Activated T-cell treated with anti-CD3 and anti-CD28 coated beads for 48 hours (primary cell): Measurements from ENCODE around the gene SLC26A9.
"Not testable (repeated sequence)": the region's sequence is repeated elsewhere in the genome, so short reads cannot be mapped to it uniquely, and the experiment has no call there.

Experiments
- DNase-seq: peaks from one replicate; pipeline ENCODE4 v3.0.0-alpha.2; 2020; ENCODE audit warnings: low read depth

Gene SLC26A9

GRCh38 chr1:205891481-205891880 lies 51.8 kb downstream of the SLC26A9 start:
- not testable (repeated sequence) for DNase-seq

DNA sequence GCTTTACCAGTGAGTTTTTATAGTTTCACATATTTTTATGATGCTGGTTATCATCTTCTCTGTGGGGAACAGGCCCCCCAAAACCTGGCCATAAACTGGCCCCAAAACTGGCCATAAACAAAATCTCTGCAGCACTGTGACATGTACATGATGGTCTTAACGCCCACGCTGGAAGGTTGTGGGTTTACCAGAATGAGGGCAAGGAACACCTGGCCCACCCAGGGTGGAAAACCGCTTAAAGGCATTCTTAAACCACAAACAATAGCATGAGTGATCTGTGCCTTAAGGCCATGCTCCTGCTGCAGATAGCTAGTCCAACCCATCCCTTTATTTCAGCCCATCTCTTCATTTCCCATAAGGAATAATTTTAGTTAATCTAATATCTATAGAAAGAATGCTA lies 52.6 kb downstream of the SLC26A9 start:
- DNase-seq, result not testable (repeated sequence)

DNA sequence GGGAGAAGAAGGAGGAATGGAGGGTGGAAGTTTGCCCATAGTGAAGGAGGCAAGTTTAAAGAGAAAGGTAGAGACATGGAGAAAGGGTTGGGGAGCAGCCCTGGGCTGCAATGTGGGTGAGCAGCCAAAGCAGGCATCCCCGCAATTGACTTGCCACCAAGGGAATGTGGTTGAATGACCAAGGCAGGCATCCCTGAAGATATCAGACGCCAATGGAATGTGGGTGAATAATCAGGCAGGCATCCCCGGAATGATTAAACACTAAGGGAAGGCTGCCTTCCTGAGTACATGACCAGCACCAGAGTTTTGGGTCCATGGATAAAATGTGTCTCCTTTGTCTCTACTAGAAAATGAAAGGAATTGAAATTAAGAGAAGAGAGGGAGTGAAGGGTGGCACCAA lies 53.5 kb downstream of the SLC26A9 start:
- not testable (repeated sequence) for DNase-seq

DNA sequence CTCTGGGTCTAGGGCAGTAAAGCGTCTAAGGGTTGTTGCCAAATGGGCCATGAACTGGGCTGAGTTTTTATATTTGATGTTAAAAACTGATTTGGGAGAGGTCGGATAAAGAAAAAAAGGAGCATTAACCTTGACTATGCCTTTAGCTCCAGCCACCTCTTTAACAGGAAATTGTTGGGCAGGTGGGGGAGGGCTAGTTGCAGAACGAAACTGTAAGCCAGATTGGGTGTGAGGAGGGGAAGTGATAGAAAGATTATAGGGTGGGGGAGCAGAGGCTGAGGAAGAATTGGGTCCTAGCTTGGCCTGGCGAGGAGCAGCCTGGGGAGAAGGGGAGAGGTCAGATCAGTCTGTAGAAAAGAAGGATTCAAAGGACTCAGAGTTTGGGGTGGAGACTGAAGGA lies 54.2 kb downstream of the SLC26A9 start:
- DNase-seq, result not testable (repeated sequence)

- no peak for DNase-seq
These were observed 59.5 kb downstream of the SLC26A9 start for GRCh38 chr1:205883792-205884191.

DNA sequence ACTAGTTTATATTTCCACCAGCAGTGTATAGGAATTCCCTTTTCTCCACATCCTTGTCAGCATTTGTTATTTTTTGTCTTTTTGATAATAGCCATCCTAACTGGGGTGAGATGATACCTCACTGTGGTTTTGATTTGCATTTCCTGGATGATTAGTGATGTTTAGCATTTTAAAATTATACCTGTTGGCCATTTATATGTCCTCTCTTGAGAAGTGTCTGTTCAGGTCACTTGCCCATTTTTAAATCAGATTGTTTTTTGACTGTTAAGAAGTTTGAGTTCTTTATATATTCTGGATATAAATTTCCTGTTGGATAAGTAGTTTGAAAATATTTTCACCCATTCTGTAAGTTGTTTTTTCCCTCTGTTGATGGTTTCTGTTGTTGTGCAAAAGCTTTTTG lies 62.3 kb downstream of the SLC26A9 start:
- no peak for DNase-seq

- DNase-seq, result no peak
These were observed 63.3 kb downstream of the SLC26A9 start for GRCh38 chr1:205879974-205880373.

- no peak for DNase-seq
These were observed 65.2 kb downstream of the SLC26A9 start for GRCh38 chr1:205878026-205878425.

- DNase-seq, result not testable (repeated sequence)
These were observed 70.1 kb downstream of the SLC26A9 start for GRCh38 chr1:205873148-205873547.

GRCh38 chr1:205870236-205870635 lies 73.0 kb downstream of the SLC26A9 start:
- DNase-seq, result no peak
